HCT116 (cell line): ENCODE measurements around the gene LIN7B. TPM values are rescaled to one million over a fixed set of nuclear protein-coding genes. Genes with fewer than 3 reads are reported as not detected.
A peak's percentile ranks its signal among the peaks of the same experiment; 100 is the strongest.

ENCODE experiments used
- ATAC-seq: fragments of 200-7000 bp; cut with Tn5 transposase; 2 replicates; pipeline ENCODE4 v1.9.1; 2020; ENCODE audit warnings: mild to moderate bottlenecking, moderate library complexity
- BruUV-seq: library from RNA; stranded (reverse); fragments of 400-500 nt; replicated peaks from 2 replicates; lab custom pipeline; 2021; lab: Mats Ljungman, UMichigan
- CTCF ChIA-PET: fragments of 300-600 bp; sonication (Branson Sonifier 250); formaldehyde crosslinking; loops from one replicate; lab custom pipeline; 2021; ENCODE audit warnings: antibody characterized with exemption; lab: Charles Lee
- POLR2A ChIA-PET: fragments of 300-600, 350-600 bp; sonication (Branson Sonifier 250); formaldehyde crosslinking; loops from one replicate; lab custom pipeline; 2021; ENCODE audit warnings: antibody characterized with exemption; lab: Charles Lee
- RAD21 ChIA-PET, 2 experiments: fragments of 300-600 bp; sonication (Branson Sonifier 250); formaldehyde crosslinking; loops; one replicate each; lab custom pipeline; 2023; ENCODE audit warnings: low total read pairs in 2 of 2; ENCODE audit not compliant: uncharacterized antibody in 2 of 2, unreplicated experiment in 2 of 2, low non-redundant PET in 1 of 2; lab: Charles Lee
- DNase-seq: peaks from one replicate; pipeline ENCODE4 v3.0.0-alpha.2; 2010; ENCODE audit warnings: low read depth, low spot score
- H2AFZ ChIP-seq: fragments of 200-600 bp; shearing (Covaris generic), sonication (generic); 2 replicates; pipeline ENCODE4 v1.6.1; 2017; ENCODE audit warnings: low read depth, mixed run types, mixed read lengths, antibody characterized with exemption, low read length; ENCODE audit not compliant: poor library complexity, severe bottlenecking
- H3K27ac ChIP-seq: 2 replicates; pipeline ENCODE4 v1.5.1; 2012; ENCODE audit warnings: low read depth, low read length
- H3K27me3 ChIP-seq: fragments of 200-600 bp; sonication (generic); 2 replicates; pipeline ENCODE4 v1.6.1; 2016; ENCODE audit warnings: mixed run types, low read length, mixed read lengths; ENCODE audit not compliant: insufficient read depth
- H3K36me3 ChIP-seq, 2 experiments: fragments of 200-500 bp in 1 of 2; fragments of 200-600 bp in 1 of 2; sonication (Bioruptor generic) in 1 of 2; sonication (generic) in 1 of 2; 2 replicates each; pipeline versions ENCODE4 v1.5.1 to v1.6.1; 2014 to 2016; ENCODE audit warnings: low read length in 2 of 2, inconsistent platforms in 1 of 2, mixed read lengths in 1 of 2, mixed run types in 1 of 2; ENCODE audit not compliant: insufficient read depth in 2 of 2, control insufficient read depth in 1 of 2
- H3K4me1 ChIP-seq, 2 experiments: fragments of 200-600 bp in 1 of 2; sonication (generic) in 1 of 2; 2 replicates each; pipeline versions ENCODE4 v1.5.1 to v1.6.1; 2012 to 2017; ENCODE audit warnings: low read length in 2 of 2, inconsistent platforms in 1 of 2, mild to moderate bottlenecking in 1 of 2, mixed read lengths in 1 of 2, mixed run types in 1 of 2, moderate library complexity in 1 of 2; ENCODE audit not compliant: insufficient read depth in 2 of 2, control insufficient read depth in 1 of 2
- H3K4me2 ChIP-seq: fragments of 200-600 bp; sonication (generic); 2 replicates; pipeline ENCODE4 v1.6.1; 2017; ENCODE audit warnings: mixed run types, low read length, mixed read lengths
- H3K4me3 ChIP-seq, 2 experiments: fragments of 200-600 bp in 1 of 2; sonication (generic) in 1 of 2; replicated peaks in 1 of 2; 2 replicates each; pipeline ENCODE4 v1.5.1; 2011 to 2016; ENCODE audit warnings: low read length in 2 of 2, control low read depth in 1 of 2, low read depth in 1 of 2, mild to moderate bottlenecking in 1 of 2, mixed read lengths in 1 of 2, mixed run types in 1 of 2
- H3K79me2 ChIP-seq: fragments of 200-600 bp; sonication (generic); 2 replicates; pipeline ENCODE4 v1.6.1; 2017; ENCODE audit warnings: mild to moderate bottlenecking, mixed run types, low read length, moderate library complexity, mixed read lengths; ENCODE audit not compliant: insufficient read depth
- H3K9ac ChIP-seq: fragments of 200-600 bp; sonication (generic); 2 replicates; pipeline ENCODE4 v1.6.1; 2016; ENCODE audit warnings: low read length, mixed read lengths
- H3K9me2 ChIP-seq: fragments of 200-600 bp; sonication (generic), shearing (Covaris generic); 2 replicates; pipeline ENCODE4 v1.6.1; 2017; ENCODE audit warnings: mixed run types, mild to moderate bottlenecking, moderate library complexity; ENCODE audit not compliant: insufficient read depth
- H3K9me3 ChIP-seq, 2 experiments: fragments of 200-500 bp in 1 of 2; fragments of 200-600 bp in 1 of 2; sonication (Bioruptor generic) in 1 of 2; sonication (generic) in 1 of 2; 2 replicates each; pipeline ENCODE4 v1.6.1; 2014 to 2017; ENCODE audit warnings: low read length in 2 of 2, mixed read lengths in 2 of 2, inconsistent platforms in 1 of 2, low read depth in 1 of 2, mild to moderate bottlenecking in 1 of 2, mixed run types in 1 of 2, moderate library complexity in 1 of 2; ENCODE audit not compliant: control insufficient read depth in 1 of 2, insufficient read depth in 1 of 2
- H4K20me1 ChIP-seq: fragments of 200-600 bp; sonication (generic), shearing (Covaris generic); 2 replicates; pipeline ENCODE4 v1.6.1; 2017; ENCODE audit warnings: mixed run types, mild to moderate bottlenecking, moderate library complexity; ENCODE audit not compliant: insufficient read depth
- ATF3 ChIP-seq: IDR thresholded peaks from 2 replicates; pipeline ENCODE4 v1.6.1; 2012
- CBX3 ChIP-seq: IDR thresholded peaks from 2 replicates; pipeline ENCODE4 v1.6.1; 2012; ENCODE audit warnings: low read depth
- CEBPB ChIP-seq: IDR thresholded peaks from 2 replicates; pipeline ENCODE4 v1.6.1; 2012; ENCODE audit warnings: low read depth
- CTCF ChIP-seq, 3 experiments: fragments of 200-600 bp in 1 of 3; sonication (generic) in 1 of 3; IDR thresholded peaks in 2 of 3; conservative IDR thresholded peaks in 1 of 3; 2 replicates each; pipeline ENCODE4 v1.5.1; 2012 to 2017; ENCODE audit warnings: low read depth in 2 of 3, low read length in 2 of 3, antibody characterized with exemption in 1 of 3, borderline replicate concordance in 1 of 3, control low read depth in 1 of 3, mild to moderate bottlenecking in 1 of 3, mixed read lengths in 1 of 3, mixed run types in 1 of 3, moderate library complexity in 1 of 3; ENCODE audit not compliant: insufficient read depth in 1 of 3
- EGR1 ChIP-seq: IDR thresholded peaks from 2 replicates; pipeline ENCODE4 v1.6.1; 2012; ENCODE audit warnings: low read depth
- ELF1 ChIP-seq: IDR thresholded peaks from 2 replicates; pipeline ENCODE4 v1.6.1; 2012; ENCODE audit warnings: low read depth, borderline replicate concordance
- EZH2 ChIP-seq: fragments of 200-600 bp; sonication (generic); IDR thresholded peaks from 2 replicates; pipeline ENCODE4 v1.6.1; 2017; ENCODE audit warnings: antibody characterized with exemption, mixed run types
- EZH2phosphoT487 ChIP-seq: fragments of 200-600 bp; IDR thresholded peaks from 2 replicates; pipeline ENCODE4 v1.6.1; 2018; ENCODE audit warnings: antibody characterized with exemption, borderline replicate concordance
- JUND ChIP-seq: IDR thresholded peaks from 2 replicates; pipeline ENCODE4 v1.6.1; 2012
- POLR2AphosphoS5 ChIP-seq: IDR thresholded peaks from 2 replicates; pipeline ENCODE4 v1.6.1; 2011; ENCODE audit warnings: mild to moderate bottlenecking, low read depth, low read length, moderate library complexity
- RAD21 ChIP-seq: IDR thresholded peaks from 2 replicates; pipeline ENCODE4 v1.6.1; 2012; ENCODE audit warnings: low read depth, mild to moderate bottlenecking
- SIN3A ChIP-seq: IDR thresholded peaks from 2 replicates; pipeline ENCODE4 v1.6.1; 2012; ENCODE audit warnings: low read depth
- SP1 ChIP-seq: IDR thresholded peaks from 2 replicates; pipeline ENCODE4 v1.6.1; 2012; ENCODE audit warnings: low read depth
- SRF ChIP-seq: IDR thresholded peaks from 2 replicates; pipeline ENCODE4 v1.6.1; 2012; ENCODE audit warnings: low read depth
- YY1 ChIP-seq: IDR thresholded peaks from 2 replicates; pipeline ENCODE4 v1.6.1; 2011; ENCODE audit warnings: low read length, low read depth, moderate library complexity, mild to moderate bottlenecking; ENCODE audit not compliant: insufficient replicate concordance; ENCODE audit errors: extremely low read depth
- ZFX ChIP-seq: fragments of 450-650 bp; IDR thresholded peaks from 2 replicates; pipeline ENCODE4 v1.6.1; 2017
- ZNF274 ChIP-seq: fragments of 200-500 bp; sonication (Bioruptor generic); IDR thresholded peaks from 2 replicates; pipeline ENCODE4 v1.6.1; 2014; ENCODE audit warnings: mild to moderate bottlenecking, low read depth, low read length, inconsistent platforms
- intact Hi-C: fragments of 100-400 bp; cut with micrococcal nuclease; formaldehyde crosslinking; loops from 2 replicates; pipeline ENCODE4 v1.10.0; 2022
- total RNA-seq: library from RNA; stranded (reverse); gene quantifications from one replicate; pipeline ENCODE4 v1.2.1, GENCODE V29; 2021; ENCODE audit not compliant: unreplicated experiment
- TF ChIP-seq, protein P1 (sequence below): IDR thresholded peaks from 2 replicates; pipeline ENCODE4 v1.6.1; 2011; ENCODE audit warnings: mild to moderate bottlenecking, low read length, moderate library complexity; ENCODE audit not compliant: insufficient replicate concordance; ENCODE audit errors: extremely low read depth
- TF ChIP-seq, protein P2 (sequence below): IDR thresholded peaks from 2 replicates; pipeline ENCODE4 v1.6.1; 2012
- TF ChIP-seq, protein P3 (sequence below): IDR thresholded peaks from 2 replicates; pipeline ENCODE4 v1.6.1; 2012; ENCODE audit warnings: low read depth

LIN7B gene
- total RNA-seq, 1 experiment from 2014 or later, result 7.2 TPM

GRCh38 chr19:49128545-49129237 is 14.5 kb downstream of the LIN7B start:
- peaks cover 0 to 5% of the 10 kb centered on the region in 2 experiments; a peak in 1 of 4 replicates for H3K36me3 ChIP-seq
- peaks cover 12 to 26% of the 10 kb centered on the region in 2 experiments for H3K4me1 ChIP-seq
- no peaks in the 10 kb centered on the region for H3K27me3 ChIP-seq
- ChIA-PET CTCF (interaction anchor here (1.3 to 2.2 kb wide), 6 partner anchors 8 to 70 kb away, joined by 3 to 17 read pairs (median 10); partner anchors contain the start of gene LIN7B), POLR2A (interaction anchor here (0.6 to 2.3 kb wide), 5 partner anchors 15 to 1404 kb away, joined by 4 to 9 read pairs (median 5); partner anchors contain the start of genes GYS1, LIN7B and RUVBL2), RAD21 (no interaction called here)
- intact Hi-C loops, result no loop called here
- no peaks in the 10 kb centered on the region for H3K9me2 ChIP-seq
- peak overlapping the region; percentile 88 for H3K4me2 ChIP-seq
- no peaks in the 10 kb centered on the region for H3K79me2 ChIP-seq
- ATAC-seq (no peak), DNase-seq (no peak)
- H3K4me3 ChIP-seq, result peak overlapping the region; percentile 40 to 60
- H3K9me3 ChIP-seq, result no peaks in the 10 kb centered on the region
- H2AFZ ChIP-seq, result no peak overlapping the region
- no peaks in the 10 kb centered on the region for H4K20me1 ChIP-seq
- TF ChIP-seq EZH2phosphoT487 (no peak), CBX3 (no peak), POLR2AphosphoS5 (no peak; the same call in 1 of the 2 replicates), ELF1 (no peak), SP1 (no peak), EZH2 (no peak), SIN3A (no peak), ZFX (no peak), ZNF274 (no peak), CEBPB (no peak), CTCF (IDR thresholded peaks at IDR 0.05 in 2 of 3, conservative IDR thresholded peaks at IDR 0.05 in 1 of 3; ENCODE audit: borderline replicate concordance in 1 of 3, insufficient read depth in 1 of 3, low read depth in 2 of 3, low read length in 2 of 3) (no peak), ATF3 (no peak), JUND (no peak), RAD21 (no peak), SRF (no peak), YY1 (no peak), EGR1 (no peak)
- TF ChIP-seq, protein P1, sequence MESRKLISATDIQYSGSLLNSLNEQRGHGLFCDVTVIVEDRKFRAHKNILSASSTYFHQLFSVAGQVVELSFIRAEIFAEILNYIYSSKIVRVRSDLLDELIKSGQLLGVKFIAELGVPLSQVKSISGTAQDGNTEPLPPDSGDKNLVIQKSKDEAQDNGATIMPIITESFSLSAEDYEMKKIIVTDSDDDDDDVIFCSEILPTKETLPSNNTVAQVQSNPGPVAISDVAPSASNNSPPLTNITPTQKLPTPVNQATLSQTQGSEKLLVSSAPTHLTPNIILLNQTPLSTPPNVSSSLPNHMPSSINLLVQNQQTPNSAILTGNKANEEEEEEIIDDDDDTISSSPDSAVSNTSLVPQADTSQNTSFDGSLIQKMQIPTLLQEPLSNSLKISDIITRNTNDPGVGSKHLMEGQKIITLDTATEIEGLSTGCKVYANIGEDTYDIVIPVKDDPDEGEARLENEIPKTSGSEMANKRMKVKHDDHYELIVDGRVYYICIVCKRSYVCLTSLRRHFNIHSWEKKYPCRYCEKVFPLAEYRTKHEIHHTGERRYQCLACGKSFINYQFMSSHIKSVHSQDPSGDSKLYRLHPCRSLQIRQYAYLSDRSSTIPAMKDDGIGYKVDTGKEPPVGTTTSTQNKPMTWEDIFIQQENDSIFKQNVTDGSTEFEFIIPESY, result no peak
- TF ChIP-seq, protein P2, sequence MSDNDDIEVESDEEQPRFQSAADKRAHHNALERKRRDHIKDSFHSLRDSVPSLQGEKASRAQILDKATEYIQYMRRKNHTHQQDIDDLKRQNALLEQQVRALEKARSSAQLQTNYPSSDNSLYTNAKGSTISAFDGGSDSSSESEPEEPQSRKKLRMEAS, result no peak
- TF ChIP-seq, protein P3, sequence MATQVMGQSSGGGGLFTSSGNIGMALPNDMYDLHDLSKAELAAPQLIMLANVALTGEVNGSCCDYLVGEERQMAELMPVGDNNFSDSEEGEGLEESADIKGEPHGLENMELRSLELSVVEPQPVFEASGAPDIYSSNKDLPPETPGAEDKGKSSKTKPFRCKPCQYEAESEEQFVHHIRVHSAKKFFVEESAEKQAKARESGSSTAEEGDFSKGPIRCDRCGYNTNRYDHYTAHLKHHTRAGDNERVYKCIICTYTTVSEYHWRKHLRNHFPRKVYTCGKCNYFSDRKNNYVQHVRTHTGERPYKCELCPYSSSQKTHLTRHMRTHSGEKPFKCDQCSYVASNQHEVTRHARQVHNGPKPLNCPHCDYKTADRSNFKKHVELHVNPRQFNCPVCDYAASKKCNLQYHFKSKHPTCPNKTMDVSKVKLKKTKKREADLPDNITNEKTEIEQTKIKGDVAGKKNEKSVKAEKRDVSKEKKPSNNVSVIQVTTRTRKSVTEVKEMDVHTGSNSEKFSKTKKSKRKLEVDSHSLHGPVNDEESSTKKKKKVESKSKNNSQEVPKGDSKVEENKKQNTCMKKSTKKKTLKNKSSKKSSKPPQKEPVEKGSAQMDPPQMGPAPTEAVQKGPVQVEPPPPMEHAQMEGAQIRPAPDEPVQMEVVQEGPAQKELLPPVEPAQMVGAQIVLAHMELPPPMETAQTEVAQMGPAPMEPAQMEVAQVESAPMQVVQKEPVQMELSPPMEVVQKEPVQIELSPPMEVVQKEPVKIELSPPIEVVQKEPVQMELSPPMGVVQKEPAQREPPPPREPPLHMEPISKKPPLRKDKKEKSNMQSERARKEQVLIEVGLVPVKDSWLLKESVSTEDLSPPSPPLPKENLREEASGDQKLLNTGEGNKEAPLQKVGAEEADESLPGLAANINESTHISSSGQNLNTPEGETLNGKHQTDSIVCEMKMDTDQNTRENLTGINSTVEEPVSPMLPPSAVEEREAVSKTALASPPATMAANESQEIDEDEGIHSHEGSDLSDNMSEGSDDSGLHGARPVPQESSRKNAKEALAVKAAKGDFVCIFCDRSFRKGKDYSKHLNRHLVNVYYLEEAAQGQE, result no peak
- peak overlapping the region; percentile 62 for H3K27ac ChIP-seq
- TSS peak; percentile 89 for BruUV-seq
- peak overlapping the region; percentile 57 for H3K9ac ChIP-seq
